LNCaP clone FGC (cell line): Measurements from ENCODE around the gene DOCK6.

ENCODE experiments used
- DNase-seq: peaks from one replicate; pipeline ENCODE4 v3.0.0-alpha.2; 2011; ENCODE audit warnings: low read depth
- H3K4me3 ChIP-seq: 2 replicates; pipeline ENCODE4 v1.5.1; 2011; ENCODE audit warnings: mild to moderate bottlenecking, low read depth, low read length, control low read depth
- CTCF ChIP-seq: IDR thresholded peaks from 2 replicates; pipeline ENCODE4 v1.5.1; 2012; ENCODE audit warnings: mild to moderate bottlenecking; ENCODE audit not compliant: control insufficient read depth, insufficient read depth; ENCODE audit errors: extremely low read depth

The DOCK6 gene

GRCh38 chr19:11251217-11251616, 11.1 kb downstream of the DOCK6 start:
- H3K4me3 ChIP-seq, result no peak overlapping the region
- TF ChIP-seq CTCF, result no peak
- DNase-seq, result no peak

- H3K4me3 ChIP-seq, result no peak overlapping the region
- DNase-seq, result no peak
- no peak for TF ChIP-seq CTCF
Measured at GRCh38 chr19:11248852-11249251, 13.5 kb downstream of the DOCK6 start.

- DNase-seq, result no peak
- no peak for TF ChIP-seq CTCF
- no peak overlapping the region for H3K4me3 ChIP-seq
Measured at GRCh38 chr19:11247934-11248333, 14.4 kb downstream of the DOCK6 start.

GRCh38 chr19:11247391-11247790, 14.9 kb downstream of the DOCK6 start:
- no peak overlapping the region for H3K4me3 ChIP-seq
- no peak for TF ChIP-seq CTCF

GRCh38 chr19:11246941-11247340, 15.4 kb downstream of the DOCK6 start:
- no peak for TF ChIP-seq CTCF
- H3K4me3 ChIP-seq, result no peak overlapping the region
- DNase-seq, result no peak

More at GRCh38 chr19:11247391-11247790, 14.9 kb downstream of the DOCK6 start:
- DNase-seq, result no peak

- DNase-seq, result no peak
- no peak for TF ChIP-seq CTCF
- no peak overlapping the region for H3K4me3 ChIP-seq
Measured at GRCh38 chr19:11244846-11245589, 17.3 kb downstream of the DOCK6 start.

- no peak for DNase-seq
- H3K4me3 ChIP-seq, result no peak overlapping the region
- TF ChIP-seq CTCF, result no peak
Measured at GRCh38 chr19:11243798-11244169, 18.5 kb downstream of the DOCK6 start.
